Tibial nerve (tissue), 4 donors: ENCODE data around the gene GNG7. TPM values are rescaled to one million over a fixed set of nuclear protein-coding genes. Genes with fewer than 3 reads are reported as not detected.
"Not testable (repeated sequence)": the region's sequence is repeated elsewhere in the genome, so short reads cannot be mapped to it uniquely, and the experiment has no call there.

ENCODE experiments used
- DNase-seq, 2 donors: peaks; one replicate each; pipeline ENCODE4 v3.0.0-alpha.2; 2019; ENCODE audit warnings: low spot score in 2 of 2
- H3K27ac ChIP-seq, 4 donors: fragments of 200-600 bp; sonication (generic) in 3 of 4; one replicate each; pipeline ENCODE4 v1.5.1; 2017 to 2019; ENCODE audit warnings: mild to moderate bottlenecking in 1 of 4
- H3K27me3 ChIP-seq, 2 donors: fragments of 200-600 bp; sonication (generic) in 1 of 2; one replicate each; pipeline versions ENCODE4 v1.5.1 to v1.6.0; 2017 to 2019
- H3K36me3 ChIP-seq, 3 donors: fragments of 200-600 bp; sonication (generic); one replicate each; pipeline ENCODE4 v1.5.1; 2018 to 2019
- H3K4me1 ChIP-seq, 4 donors: fragments of 200-600 bp; sonication (generic) in 3 of 4; one replicate each; pipeline ENCODE4 v1.5.1; 2017 to 2019
- H3K4me3 ChIP-seq, 4 donors: fragments of 200-600 bp; sonication (generic) in 3 of 4; one replicate each; pipeline ENCODE4 v1.5.1; 2017 to 2019; ENCODE audit warnings: mild to moderate bottlenecking in 1 of 4, moderate library complexity in 1 of 4
- H3K9me3 ChIP-seq, 4 donors: fragments of 200-600 bp; sonication (generic) in 3 of 4; one replicate each; pipeline ENCODE4 v1.5.1; 2017 to 2019
- EP300 ChIP-seq, 2 donors: sonication (generic); formaldehyde crosslinking; IDR thresholded peaks; one replicate each; pipeline ENCODE4 v1.6.1; 2017; ENCODE audit warnings: antibody characterized with exemption in 2 of 2, mild to moderate bottlenecking in 1 of 2
- POLR2A ChIP-seq, 2 donors: fragments of 450-650 bp; IDR thresholded peaks; one replicate each; pipeline ENCODE4 v1.6.1; 2017; ENCODE audit warnings: antibody characterized with exemption in 2 of 2, mild to moderate bottlenecking in 2 of 2, moderate library complexity in 2 of 2
- WGBS, 2 donors: methylation state at CpG; one replicate each; pipeline ENCODE4 v1.1.5; 2018; 5-methylcytosine and 5-hydroxymethylcytosine counted together
- total RNA-seq, 4 donors: library from RNA; depleted of rRNA; stranded (reverse); fragments of >200 nt; gene quantifications; one replicate each; pipeline ENCODE4 v1.1.0, GENCODE V29; 2016
- TF ChIP-seq, protein P1 (sequence below), 5 experiments: fragments of 200-600 bp in 3 of 5; fragments of 450-650 bp in 2 of 5; sonication (generic) in 3 of 5; IDR thresholded peaks; one replicate each; pipeline ENCODE4 v1.5.1; 2016 to 2019; ENCODE audit warnings: antibody characterized with exemption in 5 of 5, mild to moderate bottlenecking in 3 of 5, moderate library complexity in 2 of 5

The GNG7 gene
- total RNA-seq, 4 donors from 2014 or later: 2.6 to 5.3 (median 3.5) TPM

DNA sequence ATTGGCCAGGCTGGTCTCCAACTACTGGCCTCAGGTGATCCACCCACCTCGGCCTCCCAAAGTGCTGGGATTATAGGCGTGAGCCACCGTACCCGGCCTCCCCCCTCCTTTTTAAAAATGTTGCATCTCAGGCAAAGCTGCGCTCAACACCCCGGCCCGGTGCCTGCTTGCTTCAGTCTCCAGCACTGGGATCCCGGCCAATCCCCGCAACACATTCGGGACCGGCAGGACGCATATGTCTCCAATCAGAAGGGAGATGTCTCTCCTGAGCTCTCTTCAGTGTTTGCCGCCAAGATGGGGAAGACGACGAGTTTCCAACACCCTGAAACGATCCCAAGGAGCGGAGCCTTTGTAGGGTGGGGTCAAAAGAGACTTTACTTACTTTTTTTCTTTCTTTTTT lies 16.1 kb downstream of the GNG7 start:
- DNase-seq: no peak
- H3K9me3 ChIP-seq: no peaks in the 10 kb centered on the region
- H3K27ac ChIP-seq: peak overlapping the region in 1 of 4 donors; percentile 73
- no peaks in the 10 kb centered on the region for H3K4me1 ChIP-seq
- no peak overlapping the region for H3K4me3 ChIP-seq
- no peaks in the 10 kb centered on the region for H3K27me3 ChIP-seq
- TF ChIP-seq, protein P1, sequence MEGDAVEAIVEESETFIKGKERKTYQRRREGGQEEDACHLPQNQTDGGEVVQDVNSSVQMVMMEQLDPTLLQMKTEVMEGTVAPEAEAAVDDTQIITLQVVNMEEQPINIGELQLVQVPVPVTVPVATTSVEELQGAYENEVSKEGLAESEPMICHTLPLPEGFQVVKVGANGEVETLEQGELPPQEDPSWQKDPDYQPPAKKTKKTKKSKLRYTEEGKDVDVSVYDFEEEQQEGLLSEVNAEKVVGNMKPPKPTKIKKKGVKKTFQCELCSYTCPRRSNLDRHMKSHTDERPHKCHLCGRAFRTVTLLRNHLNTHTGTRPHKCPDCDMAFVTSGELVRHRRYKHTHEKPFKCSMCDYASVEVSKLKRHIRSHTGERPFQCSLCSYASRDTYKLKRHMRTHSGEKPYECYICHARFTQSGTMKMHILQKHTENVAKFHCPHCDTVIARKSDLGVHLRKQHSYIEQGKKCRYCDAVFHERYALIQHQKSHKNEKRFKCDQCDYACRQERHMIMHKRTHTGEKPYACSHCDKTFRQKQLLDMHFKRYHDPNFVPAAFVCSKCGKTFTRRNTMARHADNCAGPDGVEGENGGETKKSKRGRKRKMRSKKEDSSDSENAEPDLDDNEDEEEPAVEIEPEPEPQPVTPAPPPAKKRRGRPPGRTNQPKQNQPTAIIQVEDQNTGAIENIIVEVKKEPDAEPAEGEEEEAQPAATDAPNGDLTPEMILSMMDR (IDR thresholded peaks at IDR 0.05): no peak
- TF ChIP-seq EP300 (IDR thresholded peaks at IDR 0.05) (no peak), POLR2A (IDR thresholded peaks at IDR 0.05) (no peak)
- 80 to 87% methylated on average over 17 of the region's 17 CpGs for WGBS, 2 donors
- H3K36me3 ChIP-seq: peaks cover 0 to 3% (median 0%) of the 10 kb centered on the region in 3 donors

- 80 to 86% methylated on average over 6 of the region's 6 CpGs for WGBS, 2 donors
- Histone ChIP-seq H3K27me3 (no peaks in the 10 kb centered on the region), H3K27ac (peak overlapping the region in 3 of 4 donors; percentile 48 to 83 (median 73)), H3K36me3 (peaks cover 0 to 4% (median 0%) of the 10 kb centered on the region in 3 donors), H3K4me3 (peak overlapping the region in 2 of 4 donors; percentile 13 to 19), H3K9me3 (no peaks in the 10 kb centered on the region), H3K4me1 (no peaks in the 10 kb centered on the region)
- no peak for DNase-seq
- TF ChIP-seq EP300 (IDR thresholded peaks at IDR 0.05) (no peak), POLR2A (IDR thresholded peaks at IDR 0.05) (no peak)
- TF ChIP-seq, protein P1 (IDR thresholded peaks at IDR 0.05): no peak
Measured at GRCh38 chr19:2685204-2685704, 17.2 kb downstream of the GNG7 start.

DNA sequence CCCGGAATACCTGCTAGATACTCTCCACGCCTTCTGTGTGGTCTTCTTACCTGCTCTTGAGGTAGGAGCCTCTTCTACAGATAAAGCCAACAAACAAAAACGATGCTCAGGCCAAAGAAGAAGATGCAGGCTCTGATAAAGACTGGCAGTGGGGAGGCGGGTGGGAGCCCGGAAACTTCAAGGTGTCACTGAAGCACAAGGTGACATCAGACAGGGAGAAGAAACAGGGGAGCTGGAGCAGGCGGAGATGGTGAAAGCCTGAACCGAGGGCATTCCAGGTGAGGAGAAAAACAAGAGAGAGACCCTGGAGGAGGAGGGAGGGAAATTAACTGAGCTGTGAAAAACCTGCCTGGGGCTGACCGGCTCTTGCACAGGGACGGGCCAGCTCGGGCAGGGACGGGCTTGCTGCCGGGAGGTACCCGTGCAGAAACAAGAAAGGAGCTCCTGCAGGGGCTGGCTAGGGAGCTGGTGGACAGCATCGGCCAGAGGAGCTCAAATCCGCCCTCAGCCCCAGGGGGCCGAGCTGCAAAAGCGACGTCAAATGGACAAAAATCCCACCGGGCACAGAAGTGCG lies 19.0 kb downstream of the GNG7 start:
- 80 to 86% methylated on average over 20 of the region's 20 CpGs for WGBS, 2 donors
- Histone ChIP-seq H3K9me3 (no peaks in the 10 kb centered on the region), H3K27ac (no peak overlapping the region), H3K36me3 (peaks cover 0 to 4% (median 0%) of the 10 kb centered on the region in 3 donors), H3K4me3 (no peak overlapping the region), H3K27me3 (no peaks in the 10 kb centered on the region), H3K4me1 (no peaks in the 10 kb centered on the region)
- TF ChIP-seq POLR2A (IDR thresholded peaks at IDR 0.05): no peak
- no peak for TF ChIP-seq EP300 (IDR thresholded peaks at IDR 0.05)
- TF ChIP-seq, protein P1 (IDR thresholded peaks at IDR 0.05): no peak
- DNase-seq: no peak

GRCh38 chr19:2680808-2681207 lies 21.7 kb downstream of the GNG7 start:
- H3K4me3 ChIP-seq: no peak overlapping the region
- peak overlapping the region in 1 of 4 donors; percentile 62 for H3K27ac ChIP-seq
- DNase-seq: no peak

GRCh38 chr19:2679439-2679838 lies 23.1 kb downstream of the GNG7 start:
- Histone ChIP-seq H3K4me3 (no peak overlapping the region), H3K36me3 (peaks cover 0 to 4% (median 0%) of the 10 kb centered on the region in 3 donors), H3K27ac (no peak overlapping the region), H3K9me3 (no peaks in the 10 kb centered on the region), H3K27me3 (no peaks in the 10 kb centered on the region), H3K4me1 (peaks cover 0 to 7% (median 0%) of the 10 kb centered on the region in 4 donors)
- WGBS, 2 donors: 83 to 90% methylated on average over 2 of the region's 2 CpGs
- TF ChIP-seq EP300 (IDR thresholded peaks at IDR 0.05): peak in 1 of 2 donors; percentile 18
- TF ChIP-seq POLR2A (IDR thresholded peaks at IDR 0.05): no peak
- TF ChIP-seq, protein P1 (IDR thresholded peaks at IDR 0.05): no peak
- no peak for DNase-seq

More at GRCh38 chr19:2680808-2681207, 21.7 kb downstream of the GNG7 start:
- Histone ChIP-seq H3K4me1 (no peaks in the 10 kb centered on the region), H3K9me3 (no peaks in the 10 kb centered on the region), H3K36me3 (peaks cover 0 to 4% (median 0%) of the 10 kb centered on the region in 3 donors), H3K27me3 (no peaks in the 10 kb centered on the region)
- WGBS, 2 donors: 89 to 92% methylated on average over 11 of the region's 11 CpGs
- TF ChIP-seq, protein P1 (IDR thresholded peaks at IDR 0.05): no peak
- no peak for TF ChIP-seq POLR2A (IDR thresholded peaks at IDR 0.05)
- no peak for TF ChIP-seq EP300 (IDR thresholded peaks at IDR 0.05)

DNA sequence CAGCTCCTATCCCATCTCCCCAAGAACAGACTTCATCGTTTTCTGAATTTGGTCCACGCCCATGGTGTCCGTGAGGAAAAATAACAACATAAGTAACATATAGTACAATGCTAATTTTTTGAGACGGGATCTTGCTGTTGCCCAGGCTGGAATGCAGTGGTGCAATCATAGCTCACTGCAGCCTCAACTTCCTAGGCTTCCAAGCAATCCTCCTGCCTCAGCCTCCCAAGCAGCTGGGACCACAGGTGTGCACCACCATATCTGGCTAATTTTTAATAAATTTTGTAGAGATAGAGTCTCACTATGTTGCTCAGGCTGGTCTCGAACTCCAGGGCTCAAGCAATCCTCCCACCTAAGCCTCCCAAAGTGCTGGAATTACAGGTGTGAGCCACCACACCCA lies 23.5 kb downstream of the GNG7 start:
- H3K36me3 ChIP-seq, H3K4me1 ChIP-seq, H3K4me3 ChIP-seq, DNase-seq, H3K9me3 ChIP-seq, H3K27me3 ChIP-seq, H3K27ac ChIP-seq: not testable (repeated sequence)
- WGBS, 2 donors: 94 to 95% methylated on average over 5 of the region's 5 CpGs
